HG03175 (cell line): ENCODE results near the gene LNPEP.
"Not testable (repeated sequence)": the region's sequence is repeated elsewhere in the genome, so short reads cannot be mapped to it uniquely, and the experiment has no call there.

Experiments used
- ATAC-seq: cut with Tn5 transposase; IDR thresholded peaks from one replicate; pipeline ENCODE4 v1.9.1; 2021; ENCODE audit warnings: mild to moderate bottlenecking, moderate library complexity; ENCODE audit not compliant: unreplicated experiment

Gene LNPEP

GRCh38 chr5:96928931-96929708 is 6.8 kb upstream of the LNPEP start:
- no peak for ATAC-seq

- ATAC-seq = no peak
Observed at GRCh38 chr5:96930058-96930457, 5.8 kb upstream of the LNPEP start.

- no peak for ATAC-seq
Observed at GRCh38 chr5:96930589-96930988, 5.3 kb upstream of the LNPEP start.

- not testable (repeated sequence) for ATAC-seq
Observed at GRCh38 chr5:96931037-96931436, 4.8 kb upstream of the LNPEP start.

GRCh38 chr5:96931605-96932004 is 4.3 kb upstream of the LNPEP start:
- no peak for ATAC-seq

- no peak for ATAC-seq
Observed at GRCh38 chr5:96932026-96932425, 3.9 kb upstream of the LNPEP start.

GRCh38 chr5:96933764-96934707 is 1.8 kb upstream of the LNPEP start:
- ATAC-seq = no peak

GRCh38 chr5:96934708-96935558 is 947 bp upstream of the LNPEP start:
- peak; percentile 67 for ATAC-seq

GRCh38 chr5:96936431-96937320 is 796 bp downstream of the LNPEP start:
- peak; percentile 31 for ATAC-seq

- no peak for ATAC-seq
Observed at GRCh38 chr5:96940586-96940985, 4.7 kb downstream of the LNPEP start.

GRCh38 chr5:96941140-96941539 is 5.3 kb downstream of the LNPEP start:
- no peak for ATAC-seq

- no peak for ATAC-seq
Observed at GRCh38 chr5:96942078-96942477, 6.2 kb downstream of the LNPEP start.

GRCh38 chr5:96942911-96943310 is 7.0 kb downstream of the LNPEP start:
- ATAC-seq = no peak

GRCh38 chr5:96943799-96944198 is 7.9 kb downstream of the LNPEP start:
- no peak for ATAC-seq

GRCh38 chr5:96945144-96945897 is 9.4 kb downstream of the LNPEP start:
- no peak for ATAC-seq

- no peak for ATAC-seq
Observed at GRCh38 chr5:96946381-96946780, 10.5 kb downstream of the LNPEP start.

- ATAC-seq = no peak
Observed at GRCh38 chr5:96952118-96952750, 16.4 kb downstream of the LNPEP start.

- no peak for ATAC-seq
Observed at GRCh38 chr5:96952974-96953730, 17.3 kb downstream of the LNPEP start.
